NCI-H2029 treated with DMSO at 0.1 percent for 48 hours (cell line): ENCODE results near the gene WFIKKN2.
"Not testable (repeated sequence)": the region's sequence is repeated elsewhere in the genome, so short reads cannot be mapped to it uniquely, and the experiment has no call there.

ENCODE experiments used
- DNase-seq: peaks from one replicate; lab custom pipeline; 2025; lab: John Stamatoyannopoulos, UW

Gene WFIKKN2

GRCh38 chr17:50875074-50875473 is 39.7 kb downstream of the WFIKKN2 start:
- no peak for DNase-seq

DNA sequence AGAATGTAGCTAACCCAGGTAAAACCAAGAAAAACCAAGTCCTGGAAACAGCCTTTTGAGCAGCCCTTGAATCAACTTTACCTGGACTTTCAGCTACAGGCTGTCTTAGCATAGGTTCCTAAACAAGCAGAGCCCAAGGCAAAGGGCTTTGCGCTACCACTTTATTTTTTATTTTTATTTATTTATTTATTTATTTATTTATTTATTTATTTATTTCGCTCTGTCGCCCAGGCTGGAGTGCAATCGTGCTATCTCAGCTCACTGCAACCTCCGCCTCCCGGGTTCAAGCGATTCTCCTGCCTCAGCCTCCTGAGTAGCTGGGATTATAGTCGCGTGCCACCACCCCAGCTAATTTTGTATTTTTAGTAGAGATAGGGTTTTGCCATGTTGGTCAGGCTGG is 41.7 kb downstream of the WFIKKN2 start:
- not testable (repeated sequence) for DNase-seq

DNA sequence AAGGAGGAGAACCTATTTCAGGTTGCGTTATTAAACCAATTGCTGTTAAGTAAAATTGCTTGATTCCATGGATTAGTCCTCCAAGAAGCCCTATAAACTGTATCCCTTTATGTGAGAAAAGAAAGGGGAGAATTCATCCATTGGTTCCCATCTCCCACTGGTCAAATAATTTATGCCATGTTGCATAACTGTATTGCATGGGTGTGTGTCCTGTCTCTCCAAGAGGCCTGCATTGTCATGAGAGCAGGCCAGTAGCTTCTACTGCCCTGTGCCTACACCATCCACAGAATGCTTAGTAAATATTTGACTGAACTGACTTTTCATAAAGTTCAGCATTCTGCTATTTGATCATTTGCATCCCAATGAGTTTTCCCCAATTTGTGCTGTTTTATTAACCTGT is 42.5 kb downstream of the WFIKKN2 start:
- no peak for DNase-seq

DNA sequence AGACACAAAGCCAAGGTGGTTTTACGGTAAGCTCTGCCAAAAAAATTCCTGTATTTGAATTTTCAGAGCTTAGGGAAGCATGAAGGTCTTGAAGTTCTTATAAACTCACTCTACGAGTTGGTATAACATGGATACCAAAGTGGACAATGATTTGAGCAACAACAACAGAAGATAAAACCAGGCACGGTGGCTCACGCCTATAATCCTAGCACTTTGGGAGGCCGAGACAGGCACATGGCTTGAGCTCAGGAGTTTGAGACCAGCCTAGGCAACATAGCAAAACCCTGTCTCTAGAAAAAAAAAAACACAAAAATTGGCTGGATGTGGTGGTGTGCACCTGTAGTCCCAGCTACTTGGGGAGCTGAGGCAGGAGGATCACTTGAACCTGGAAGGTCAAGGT is 43.7 kb downstream of the WFIKKN2 start:
- DNase-seq = no peak

- no peak for DNase-seq
Observed at GRCh38 chr17:50881182-50881581, 45.8 kb downstream of the WFIKKN2 start.

- no peak for DNase-seq
Observed at GRCh38 chr17:50882851-50883250, 47.5 kb downstream of the WFIKKN2 start.

GRCh38 chr17:50883850-50884438 is 48.6 kb downstream of the WFIKKN2 start:
- DNase-seq = no peak

GRCh38 chr17:50884439-50885311 is 49.3 kb downstream of the WFIKKN2 start:
- DNase-seq = no peak

- no peak for DNase-seq
Observed at GRCh38 chr17:50887705-50888245, 52.4 kb downstream of the WFIKKN2 start.

GRCh38 chr17:50889528-50890118 is 54.2 kb downstream of the WFIKKN2 start:
- DNase-seq = no peak

GRCh38 chr17:50890675-50891516 is 55.5 kb downstream of the WFIKKN2 start:
- DNase-seq = no peak

- no peak for DNase-seq
Observed at GRCh38 chr17:50891577-50891989, 56.2 kb downstream of the WFIKKN2 start.
